Breast epithelium (tissue), 3 donors: Measurements from ENCODE around the gene ADIPOQ.
"Not testable (repeated sequence)": the region's sequence is repeated elsewhere in the genome, so short reads cannot be mapped to it uniquely, and the experiment has no call there.

Experiments used
- CTCF ChIP-seq, 3 donors: fragments of 450-650 bp; IDR thresholded peaks; one replicate each; pipeline ENCODE4 v1.5.1; 2016 to 2017; ENCODE audit warnings: antibody characterized with exemption in 3 of 3, mild to moderate bottlenecking in 3 of 3, moderate library complexity in 3 of 3
- POLR2A ChIP-seq: fragments of 450-650 bp; IDR thresholded peaks from one replicate; pipeline ENCODE4 v1.6.1; 2016; ENCODE audit warnings: antibody characterized with exemption, mild to moderate bottlenecking, moderate library complexity

- not testable (repeated sequence) for TF ChIP-seq CTCF (IDR thresholded peaks at IDR 0.05); POLR2A
These were observed 50.6 kb downstream of the ADIPOQ start for GRCh38 chr3:186893071-186893470.
